ENCODE results near the gene FGD6. TPM values are rescaled to one million over a fixed set of nuclear protein-coding genes. Genes with fewer than 3 reads are reported as not detected.

FGD6 gene
- 6.3 TPM for polyA plus RNA-seq (2012; ENCODE audit: missing spikeins)

- peak; percentile 85 for DNase-seq (ENCODE audit: insufficient read length)
- FAIRE-seq = peak; percentile 99
- TF ChIP-seq TAF1 (IDR thresholded peaks at IDR 0.05; ENCODE audit: borderline replicate concordance, low read depth, low read length) (peak; percentile 69; the same call in 1 of the 2 replicates), POLR2AphosphoS5 (IDR thresholded peaks at IDR 0.05; ENCODE audit: low read depth, low read length) (peak; percentile 85), POLR2A (IDR thresholded peaks at IDR 0.05; ENCODE audit: low read depth, low read length) (peak; percentile 68; the same call in 1 of the 2 replicates)
Observed at GRCh38 chr12:95217377-95218149, at the start of gene FGD6, which contains the start of gene VEZT. TSS of gene FGD6 (minus strand) at chr12:95217467. CDS start at chr12:95217240, 227 bp downstream. TSS of gene VEZT (plus strand) at chr12:95217807. CDS start at chr12:95217851, 44 bp downstream.

- TF ChIP-seq TAF1 (IDR thresholded peaks at IDR 0.05; ENCODE audit: borderline replicate concordance, low read depth, low read length) (no peak), POLR2A (IDR thresholded peaks at IDR 0.05; ENCODE audit: low read depth, low read length) (no peak), POLR2AphosphoS5 (IDR thresholded peaks at IDR 0.05; ENCODE audit: low read depth, low read length) (no peak)
- DNase-seq (ENCODE audit: insufficient read length) (no peak), FAIRE-seq (no peak)
Observed at GRCh38 chr12:95266254-95266653, 49.0 kb upstream of the FGD6 start.

- TF ChIP-seq TAF1 (IDR thresholded peaks at IDR 0.05; ENCODE audit: borderline replicate concordance, low read depth, low read length) = no peak
- FAIRE-seq (no peak), DNase-seq (ENCODE audit: insufficient read length) (no peak)
Observed at GRCh38 chr12:95265765-95266164, 48.5 kb upstream of the FGD6 start.

GRCh38 chr12:95262808-95263207 lies 45.5 kb upstream of the FGD6 start:
- FAIRE-seq (no peak), DNase-seq (ENCODE audit: insufficient read length) (no peak)
- TF ChIP-seq POLR2A (IDR thresholded peaks at IDR 0.05; ENCODE audit: low read depth, low read length) (no peak), TAF1 (IDR thresholded peaks at IDR 0.05; ENCODE audit: borderline replicate concordance, low read depth, low read length) (no peak), POLR2AphosphoS5 (IDR thresholded peaks at IDR 0.05; ENCODE audit: low read depth, low read length) (no peak)

DNA sequence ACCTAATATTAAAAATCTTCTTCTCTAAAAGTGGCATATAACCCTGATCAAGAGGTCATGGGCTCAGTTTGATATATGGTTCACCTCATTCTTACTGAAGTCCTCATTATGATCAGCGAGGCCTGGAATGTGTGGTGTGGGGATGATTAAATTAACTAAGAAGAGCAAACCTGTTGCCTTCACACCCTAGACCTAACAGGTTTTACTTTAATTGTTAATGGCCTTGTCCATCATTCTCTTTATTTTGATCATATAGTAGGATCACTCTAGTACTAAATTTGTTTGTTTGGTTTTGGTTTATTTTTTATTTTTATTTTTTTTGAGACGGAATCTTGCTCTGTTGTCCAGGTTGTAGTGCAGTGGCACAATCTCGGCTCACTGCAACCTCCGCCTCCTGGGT lies 43.8 kb upstream of the FGD6 start:
- TF ChIP-seq POLR2A (IDR thresholded peaks at IDR 0.05; ENCODE audit: low read depth, low read length) (no peak), POLR2AphosphoS5 (IDR thresholded peaks at IDR 0.05; ENCODE audit: low read depth, low read length) (no peak), TAF1 (IDR thresholded peaks at IDR 0.05; ENCODE audit: borderline replicate concordance, low read depth, low read length) (no peak)
- DNase-seq (ENCODE audit: insufficient read length) (no peak), FAIRE-seq (no peak)

GRCh38 chr12:95259368-95259767 lies 42.1 kb upstream of the FGD6 start:
- DNase-seq (ENCODE audit: insufficient read length) (no peak), FAIRE-seq (no peak)
- TF ChIP-seq TAF1 (IDR thresholded peaks at IDR 0.05; ENCODE audit: borderline replicate concordance, low read depth, low read length) = no peak
- no peak for TF ChIP-seq POLR2A (IDR thresholded peaks at IDR 0.05; ENCODE audit: low read depth, low read length)
- TF ChIP-seq POLR2AphosphoS5 (IDR thresholded peaks at IDR 0.05; ENCODE audit: low read depth, low read length) = no peak

GRCh38 chr12:95258803-95259202 lies 41.5 kb upstream of the FGD6 start:
- no peak for FAIRE-seq
- TF ChIP-seq POLR2A (IDR thresholded peaks at IDR 0.05; ENCODE audit: low read depth, low read length) (no peak), TAF1 (IDR thresholded peaks at IDR 0.05; ENCODE audit: borderline replicate concordance, low read depth, low read length) (no peak)
- DNase-seq (ENCODE audit: insufficient read length) = no peak

DNA sequence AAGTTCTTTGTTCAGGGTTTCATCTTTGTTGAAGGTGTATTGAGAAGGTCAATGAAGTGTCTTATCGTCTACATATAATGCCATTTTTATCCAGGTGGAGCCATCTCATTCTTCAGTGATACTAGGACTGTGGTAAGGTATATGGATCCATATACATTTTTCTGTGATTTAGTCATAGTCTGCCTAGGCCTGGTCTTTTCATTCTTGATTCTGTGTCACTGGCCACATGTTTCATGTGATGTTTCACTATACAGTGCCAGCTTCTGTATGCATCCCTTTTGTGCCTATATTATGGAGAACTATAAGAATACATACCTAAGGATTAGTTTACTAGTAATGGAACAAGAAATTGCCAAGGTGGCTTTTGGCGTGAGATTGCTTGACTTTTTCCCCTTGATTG lies 40.9 kb upstream of the FGD6 start:
- TF ChIP-seq TAF1 (IDR thresholded peaks at IDR 0.05; ENCODE audit: borderline replicate concordance, low read depth, low read length) (no peak), POLR2AphosphoS5 (IDR thresholded peaks at IDR 0.05; ENCODE audit: low read depth, low read length) (no peak), POLR2A (IDR thresholded peaks at IDR 0.05; ENCODE audit: low read depth, low read length) (no peak)
- no peak for FAIRE-seq
- no peak for DNase-seq (ENCODE audit: insufficient read length)

DNA sequence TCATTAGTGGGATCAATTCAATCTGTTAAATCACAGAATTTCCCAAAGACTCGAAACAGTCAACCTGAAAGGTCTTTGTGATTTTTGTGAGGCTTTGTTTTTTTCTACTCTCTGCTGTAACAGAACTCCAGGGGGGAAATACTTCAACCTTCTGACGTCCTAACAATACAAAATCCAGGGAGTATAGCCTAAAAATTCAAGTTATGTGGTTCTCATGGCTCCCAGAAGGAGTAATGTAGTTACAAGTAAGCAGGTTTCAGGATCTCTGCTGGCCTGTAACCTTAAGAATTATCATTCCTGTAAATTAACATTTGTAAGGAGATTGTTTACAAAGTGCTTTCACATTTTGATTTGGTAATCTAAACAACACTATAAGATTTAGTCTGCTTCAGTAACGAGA lies 40.3 kb upstream of the FGD6 start:
- FAIRE-seq = no peak
- no peak for DNase-seq (ENCODE audit: insufficient read length)
- TF ChIP-seq POLR2A (IDR thresholded peaks at IDR 0.05; ENCODE audit: low read depth, low read length) (no peak), POLR2AphosphoS5 (IDR thresholded peaks at IDR 0.05; ENCODE audit: low read depth, low read length) (no peak), TAF1 (IDR thresholded peaks at IDR 0.05; ENCODE audit: borderline replicate concordance, low read depth, low read length) (no peak)

DNA sequence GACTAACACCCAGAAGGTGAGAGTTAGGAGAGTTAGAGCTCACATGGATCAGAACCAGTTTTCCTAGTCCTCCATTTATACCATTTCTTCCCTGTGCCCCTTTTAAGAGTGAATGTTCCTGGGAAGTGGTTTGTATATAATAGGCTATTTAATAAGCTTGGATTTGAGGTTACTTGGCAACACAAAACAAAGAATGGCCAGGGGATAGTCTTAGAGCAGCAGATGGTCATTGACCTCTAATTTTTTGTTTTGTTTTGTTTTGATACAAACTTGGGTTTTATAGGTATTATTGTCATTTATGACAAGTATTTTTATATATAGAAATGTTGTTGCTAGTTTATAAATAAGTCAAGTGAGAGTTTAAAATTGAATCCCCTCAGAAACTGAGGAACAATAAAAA lies 36.1 kb upstream of the FGD6 start:
- TF ChIP-seq TAF1 (IDR thresholded peaks at IDR 0.05; ENCODE audit: borderline replicate concordance, low read depth, low read length) = no peak
- TF ChIP-seq POLR2A (IDR thresholded peaks at IDR 0.05; ENCODE audit: low read depth, low read length) = no peak
- TF ChIP-seq POLR2AphosphoS5 (IDR thresholded peaks at IDR 0.05; ENCODE audit: low read depth, low read length) = no peak
- DNase-seq (ENCODE audit: insufficient read length) = no peak
- FAIRE-seq = no peak

- FAIRE-seq (peak; percentile 27), DNase-seq (ENCODE audit: insufficient read length) (no peak)
- no peak for TF ChIP-seq TAF1 (IDR thresholded peaks at IDR 0.05; ENCODE audit: borderline replicate concordance, low read depth, low read length)
- no peak for TF ChIP-seq POLR2A (IDR thresholded peaks at IDR 0.05; ENCODE audit: low read depth, low read length)
- no peak for TF ChIP-seq POLR2AphosphoS5 (IDR thresholded peaks at IDR 0.05; ENCODE audit: low read depth, low read length)
Observed at GRCh38 chr12:95248604-95249360, 31.5 kb upstream of the FGD6 start.

DNA sequence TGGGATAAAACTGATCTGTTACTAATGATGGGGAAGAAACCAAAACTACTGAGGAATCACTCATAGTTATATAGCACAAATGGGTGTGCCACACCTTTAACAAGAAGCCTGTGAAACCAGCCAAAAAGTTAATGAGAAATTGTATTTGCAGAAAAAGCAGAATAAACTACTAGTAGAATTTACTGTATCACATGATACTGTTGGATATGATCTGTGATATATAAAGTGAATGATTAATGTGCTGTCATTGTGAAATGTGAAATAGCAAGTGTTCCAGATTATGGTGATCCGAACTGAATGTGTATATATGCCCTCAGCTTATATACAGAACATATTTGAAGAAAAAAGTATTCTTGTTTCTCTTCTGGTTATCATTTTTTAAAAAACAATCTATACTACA lies 30.8 kb upstream of the FGD6 start:
- FAIRE-seq = peak; percentile 24
- DNase-seq (ENCODE audit: insufficient read length) = no peak
- no peak for TF ChIP-seq POLR2AphosphoS5 (IDR thresholded peaks at IDR 0.05; ENCODE audit: low read depth, low read length)
- TF ChIP-seq TAF1 (IDR thresholded peaks at IDR 0.05; ENCODE audit: borderline replicate concordance, low read depth, low read length) = no peak
- no peak for TF ChIP-seq POLR2A (IDR thresholded peaks at IDR 0.05; ENCODE audit: low read depth, low read length)
